ENCODE measurements around the gene PLAGL2.

DNA sequence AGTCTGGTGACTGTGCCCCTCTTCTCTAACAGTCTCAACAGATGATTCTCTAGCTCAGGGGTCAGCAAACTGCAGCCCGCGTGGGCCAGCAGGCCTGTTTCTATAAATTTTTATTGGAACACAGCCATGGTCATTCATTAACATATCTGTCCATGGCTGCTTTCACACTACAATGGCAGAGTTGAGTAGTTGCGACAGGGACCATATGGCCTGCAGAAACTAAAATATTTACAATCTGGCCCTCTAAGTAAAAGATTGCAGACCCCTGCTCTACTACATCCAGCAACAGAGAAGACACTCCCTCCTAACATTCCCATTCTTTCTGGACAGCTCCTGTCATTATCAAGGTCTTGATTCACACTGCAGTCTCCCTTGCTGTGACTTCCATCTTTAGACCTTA is 45.2 kb downstream of the PLAGL2 start:
- TF ChIP-seq, protein P1, sequence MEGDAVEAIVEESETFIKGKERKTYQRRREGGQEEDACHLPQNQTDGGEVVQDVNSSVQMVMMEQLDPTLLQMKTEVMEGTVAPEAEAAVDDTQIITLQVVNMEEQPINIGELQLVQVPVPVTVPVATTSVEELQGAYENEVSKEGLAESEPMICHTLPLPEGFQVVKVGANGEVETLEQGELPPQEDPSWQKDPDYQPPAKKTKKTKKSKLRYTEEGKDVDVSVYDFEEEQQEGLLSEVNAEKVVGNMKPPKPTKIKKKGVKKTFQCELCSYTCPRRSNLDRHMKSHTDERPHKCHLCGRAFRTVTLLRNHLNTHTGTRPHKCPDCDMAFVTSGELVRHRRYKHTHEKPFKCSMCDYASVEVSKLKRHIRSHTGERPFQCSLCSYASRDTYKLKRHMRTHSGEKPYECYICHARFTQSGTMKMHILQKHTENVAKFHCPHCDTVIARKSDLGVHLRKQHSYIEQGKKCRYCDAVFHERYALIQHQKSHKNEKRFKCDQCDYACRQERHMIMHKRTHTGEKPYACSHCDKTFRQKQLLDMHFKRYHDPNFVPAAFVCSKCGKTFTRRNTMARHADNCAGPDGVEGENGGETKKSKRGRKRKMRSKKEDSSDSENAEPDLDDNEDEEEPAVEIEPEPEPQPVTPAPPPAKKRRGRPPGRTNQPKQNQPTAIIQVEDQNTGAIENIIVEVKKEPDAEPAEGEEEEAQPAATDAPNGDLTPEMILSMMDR (IDR thresholded peaks at IDR 0.05; ENCODE audit: low read length) = no peak
- TF ChIP-seq EZH2phosphoT487 (IDR thresholded peaks at IDR 0.05; ENCODE audit: low read length) (no peak), EZH2 (optimal IDR thresholded peaks at IDR 0.05; ENCODE audit: low read depth, low read length) (no peak)
